ENCODE data around the gene ARL6.

DNA sequence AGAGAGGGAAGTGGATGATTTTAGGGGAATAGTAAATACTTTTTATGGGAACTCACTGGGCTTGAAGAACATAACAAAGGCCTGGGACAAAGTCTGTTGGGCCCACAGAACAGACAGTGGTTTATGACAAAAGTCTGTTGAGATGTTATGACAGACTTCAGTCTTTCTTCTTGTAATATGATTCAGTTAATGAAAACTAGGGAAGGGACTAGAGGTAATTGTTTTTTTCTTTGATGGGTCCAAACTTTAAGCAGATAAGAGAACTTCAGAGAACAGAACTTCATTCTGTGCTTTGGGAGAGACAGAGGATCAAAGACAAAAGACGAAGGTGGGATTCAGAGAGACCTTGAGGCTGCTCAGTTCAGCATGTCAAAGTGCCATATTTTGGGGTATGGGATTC lies 66.6 kb downstream of the ARL6 start:
- no peak for TF ChIP-seq POLR2A (IDR thresholded peaks at IDR 0.05)
- no peak for TF ChIP-seq POLR2AphosphoS5 (IDR thresholded peaks at IDR 0.05; ENCODE audit: insufficient read depth in 1 of 2, low read depth in 1 of 2)
- TF ChIP-seq CTCF (IDR thresholded peaks at IDR 0.05): no peak

Data from vagina (tissue), 2 donors.